GM23338 (cell line): ENCODE data around the gene LRP1B. TPM values are rescaled to one million over a fixed set of nuclear protein-coding genes. Genes with fewer than 3 reads are reported as not detected.

Experiments used
- ATAC-seq: fragments of 200-7000 bp; cut with Tn5 transposase; 3 replicates; pipeline ENCODE4 v1.9.1; 2020
- DNase-seq: peaks from one replicate; pipeline ENCODE4 v3.0.0-alpha.2; 2015; ENCODE audit warnings: low spot score
- H2AFZ ChIP-seq: fragments of 200-600 bp; sonication (generic); 2 replicates; pipeline ENCODE4 v1.8.0; 2016; ENCODE audit warnings: antibody characterized with exemption, mild to moderate bottlenecking, moderate library complexity
- H3F3A ChIP-seq: fragments of 200-600 bp; sonication (generic); replicated peaks from 2 replicates; pipeline ENCODE4 v1.8.0; 2017; ENCODE audit warnings: antibody characterized with exemption, mixed run types, low read depth
- H3K27ac ChIP-seq: fragments of 200-600 bp; sonication (generic); 2 replicates; pipeline ENCODE4 v1.6.1; 2016; ENCODE audit warnings: low read depth
- H3K27me3 ChIP-seq: fragments of 200-600 bp; sonication (generic); 2 replicates; pipeline ENCODE4 v1.8.0; 2016; ENCODE audit warnings: mild to moderate bottlenecking, mixed run types, moderate library complexity; ENCODE audit not compliant: insufficient read depth
- H3K36me3 ChIP-seq: fragments of 200-600 bp; sonication (generic); 2 replicates; pipeline ENCODE4 v1.8.0; 2016; ENCODE audit warnings: mild to moderate bottlenecking; ENCODE audit not compliant: insufficient read depth
- H3K4me1 ChIP-seq: fragments of 200-600 bp; sonication (generic); 2 replicates; pipeline ENCODE4 v1.8.0; 2016; ENCODE audit warnings: mild to moderate bottlenecking, moderate library complexity; ENCODE audit not compliant: insufficient read depth
- H3K4me2 ChIP-seq: fragments of 200-600 bp; sonication (generic); 2 replicates; pipeline ENCODE4 v1.7.1; 2017; ENCODE audit warnings: mixed run types
- H3K4me3 ChIP-seq: fragments of 200-600 bp; sonication (generic); 2 replicates; pipeline ENCODE4 v1.6.1; 2016; ENCODE audit warnings: mixed run types
- H3K79me2 ChIP-seq: fragments of 200-600 bp; sonication (generic); replicated peaks from 2 replicates; pipeline ENCODE4 v1.8.0; 2017; ENCODE audit warnings: mild to moderate bottlenecking; ENCODE audit not compliant: insufficient read depth
- H3K9me2 ChIP-seq: fragments of 200-600 bp; sonication (generic); 2 replicates; pipeline ENCODE4 v1.8.0; 2017; ENCODE audit not compliant: insufficient read depth
- H4K20me1 ChIP-seq: fragments of 200-600 bp; sonication (generic); replicated peaks from 2 replicates; pipeline ENCODE4 v1.8.0; 2017; ENCODE audit warnings: mild to moderate bottlenecking; ENCODE audit not compliant: insufficient read depth
- H3K27ac Mint-ChIP-seq: 2 replicates; pipeline ENCODE4 v1.8.0; 2020; ENCODE audit warnings: inconsistent platforms, mild to moderate bottlenecking, moderate library complexity, mixed read lengths
- H3K27me3 Mint-ChIP-seq: 3 replicates; pipeline ENCODE4 v1.8.0; 2022; ENCODE audit warnings: low read depth, mild to moderate bottlenecking, moderate library complexity, mixed read lengths, inconsistent platforms; ENCODE audit not compliant: insufficient read depth, poor library complexity
- H3K36me3 Mint-ChIP-seq: 3 replicates; pipeline ENCODE4 v1.8.0; 2021; ENCODE audit warnings: low read depth, mild to moderate bottlenecking, inconsistent platforms, moderate library complexity, mixed read lengths
- H3K4me1 Mint-ChIP-seq: 3 replicates; pipeline ENCODE4 v1.8.0; 2020; ENCODE audit warnings: mild to moderate bottlenecking, inconsistent platforms, mixed read lengths
- H3K4me3 Mint-ChIP-seq: 3 replicates; pipeline ENCODE4 v1.8.0; 2021; ENCODE audit warnings: moderate library complexity, mild to moderate bottlenecking, inconsistent platforms, mixed read lengths
- H3K9me3 Mint-ChIP-seq: 3 replicates; pipeline ENCODE4 v1.8.0; 2020; ENCODE audit warnings: moderate library complexity, mild to moderate bottlenecking, inconsistent platforms, mixed read lengths
- CREB1 ChIP-seq: fragments of 250-450 bp; sonication (Bioruptor Pico); IDR thresholded peaks from 2 replicates; pipeline ENCODE4 v1.5.0; 2020; ENCODE audit warnings: low read depth, mild to moderate bottlenecking, moderate library complexity
- ETS1 ChIP-seq: IDR thresholded peaks from 2 replicates; pipeline ENCODE4 v1.6.1; 2016; ENCODE audit warnings: antibody characterized with exemption
- EZH2 ChIP-seq: fragments of 200-600 bp; sonication (generic); IDR thresholded peaks from one replicate; pipeline ENCODE4 v1.8.0; 2017; ENCODE audit warnings: antibody characterized with exemption, mild to moderate bottlenecking, low read depth; ENCODE audit not compliant: unreplicated experiment
- EZH2phosphoT487 ChIP-seq: fragments of 200-600 bp; sonication (generic); IDR thresholded peaks from one replicate; pipeline ENCODE4 v1.8.1; 2018; ENCODE audit warnings: antibody characterized with exemption; ENCODE audit not compliant: unreplicated experiment
- JUNB ChIP-seq: IDR thresholded peaks from one replicate; pipeline ENCODE4 v1.6.1; 2016; ENCODE audit warnings: antibody characterized with exemption; ENCODE audit not compliant: unreplicated experiment
- NANOG ChIP-seq: IDR thresholded peaks from 2 replicates; pipeline ENCODE4 v1.6.1; 2016; ENCODE audit warnings: antibody characterized with exemption, borderline replicate concordance
- POLR2AphosphoS5 ChIP-seq: IDR thresholded peaks from 2 replicates; pipeline ENCODE4 v1.6.1; 2016; ENCODE audit warnings: antibody characterized with exemption, low read depth
- REST ChIP-seq: IDR thresholded peaks from one replicate; pipeline ENCODE4 v1.6.1; 2018; ENCODE audit warnings: antibody characterized with exemption; ENCODE audit not compliant: unreplicated experiment
- STAT1 ChIP-seq: IDR thresholded peaks from one replicate; pipeline ENCODE4 v1.6.1; 2016; ENCODE audit warnings: antibody characterized with exemption; ENCODE audit not compliant: unreplicated experiment
- ZNF114 ChIP-seq: fragments of 250-450 bp; sonication (Bioruptor Pico); IDR thresholded peaks from 2 replicates; pipeline ENCODE4 v1.5.0; 2020; ENCODE audit warnings: mild to moderate bottlenecking, moderate library complexity
- ZNF331 ChIP-seq: fragments of 250-450 bp; sonication (Bioruptor Pico); IDR thresholded peaks from 2 replicates; pipeline ENCODE4 v1.5.0; 2020; ENCODE audit warnings: low read depth, mild to moderate bottlenecking, moderate library complexity
- polyA plus RNA-seq: library from polyadenylated mRNA; unstranded; fragments of >200 nt; fragmentation: Nextera tagmentation; extraction: Ambion mirVana; gene quantifications from 2 replicates; pipeline ENCODE4 v1.2.1, GENCODE V29; 2016
- total RNA-seq: library from RNA; depleted of rRNA; stranded (reverse); fragments of >200 nt; shearing (Covaris generic); gene quantifications from 2 replicates; pipeline ENCODE4 v1.2.3, GENCODE V29; 2014
- TF ChIP-seq, protein P1 (sequence below), 2 experiments: fragments of 200-600 bp in 1 of 2; sonication (generic) in 1 of 2; conservative IDR thresholded peaks; 2 replicates each; pipeline versions ENCODE4 v1.5.1 to v1.6.1; 2016 to 2017; ENCODE audit warnings: antibody characterized with exemption in 2 of 2, low read depth in 2 of 2, mild to moderate bottlenecking in 2 of 2, moderate library complexity in 1 of 2

Gene LRP1B
- total and polyA plus RNA-seq, 2 experiments from 2014 or later, result 0.15 to 0.97 TPM

GRCh38 chr2:141482697-141483096 lies 648.1 kb downstream of the LRP1B start:
- Histone ChIP-seq H3K79me2 (no peaks in the 10 kb centered on the region), H3F3A (no peaks in the 10 kb centered on the region), H3K27me3 (no peaks in the 10 kb centered on the region), H3K9me2 (no peaks in the 10 kb centered on the region), H3K27ac (no peak overlapping the region), H3K4me2 (no peak overlapping the region), H4K20me1 (no peaks in the 10 kb centered on the region), H3K4me1 (peaks cover 18% of the 10 kb centered on the region; the same call in 1 of the 2 replicates), H3K4me3 (no peak overlapping the region), H2AFZ (no peak overlapping the region), H3K36me3 (no peaks in the 10 kb centered on the region)
- no peaks in the 10 kb centered on the region for H3K9me3 Mint-ChIP-seq
- no peak overlapping the region for H3K4me3 Mint-ChIP-seq
- H3K4me1 Mint-ChIP-seq, result peaks cover 10% of the 10 kb centered on the region
- no peak overlapping the region for H3K27ac Mint-ChIP-seq
- no peaks in the 10 kb centered on the region for H3K27me3 Mint-ChIP-seq
- DNase-seq (no peak), ATAC-seq (no peak)
- no peaks in the 10 kb centered on the region for H3K36me3 Mint-ChIP-seq
- TF ChIP-seq ZNF331 (CRISPR knock-in tag), result no peak
- TF ChIP-seq ZNF114 (CRISPR knock-in tag), result no peak
- no peak for TF ChIP-seq ETS1
- TF ChIP-seq STAT1, result no peak

DNA sequence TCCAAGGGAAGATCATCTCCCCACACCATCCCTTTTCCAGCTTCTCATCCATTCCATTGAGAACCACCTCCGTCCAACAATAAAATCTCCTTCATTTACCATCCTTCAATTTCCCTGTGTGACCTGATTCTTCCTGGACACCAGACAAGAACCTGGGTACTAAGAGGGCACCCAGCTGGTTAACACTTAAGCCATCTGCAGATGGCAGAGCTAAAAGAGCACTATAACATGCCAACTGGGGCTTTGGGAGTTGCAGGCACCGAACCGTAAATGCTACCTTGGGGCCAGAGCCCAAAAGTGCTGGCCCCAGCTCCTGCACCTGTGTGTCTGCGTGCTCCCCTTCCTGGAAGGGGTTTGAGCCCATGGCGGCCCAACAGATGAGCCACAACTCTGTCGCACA lies 655.0 kb downstream of the LRP1B start:
- no peak overlapping the region for H3K4me2 ChIP-seq
- H3K27ac Mint-ChIP-seq, result no peak overlapping the region
- DNase-seq (no peak), ATAC-seq (no peak)
- no peak overlapping the region for H3K4me3 Mint-ChIP-seq
- H3F3A ChIP-seq, result no peaks in the 10 kb centered on the region
- no peak overlapping the region for H3K4me3 ChIP-seq
- H3K27me3 ChIP-seq, result no peaks in the 10 kb centered on the region
- H3K4me1 Mint-ChIP-seq, result peaks cover 7% of the 10 kb centered on the region; the same call in 2 of the 3 replicates
- no peaks in the 10 kb centered on the region for H3K27me3 Mint-ChIP-seq
- no peak overlapping the region for H3K27ac ChIP-seq
- no peaks in the 10 kb centered on the region for H3K9me2 ChIP-seq
- H3K36me3 ChIP-seq, result no peaks in the 10 kb centered on the region
- no peaks in the 10 kb centered on the region for H4K20me1 ChIP-seq
- H3K9me3 Mint-ChIP-seq, result no peaks in the 10 kb centered on the region
- H3K36me3 Mint-ChIP-seq, result no peaks in the 10 kb centered on the region
- H2AFZ ChIP-seq, result no peak overlapping the region
- H3K79me2 ChIP-seq, result no peaks in the 10 kb centered on the region
- peaks cover 9% of the 10 kb centered on the region; the same call in 1 of the 2 replicates for H3K4me1 ChIP-seq
- TF ChIP-seq ZNF331 (CRISPR knock-in tag) (no peak), CREB1 (CRISPR knock-in tag) (no peak), ZNF114 (CRISPR knock-in tag) (no peak), EZH2phosphoT487 (no peak), JUNB (no peak), STAT1 (no peak), REST (no peak), EZH2 (no peak), POLR2AphosphoS5 (no peak), NANOG (no peak), ETS1 (no peak)
- TF ChIP-seq, protein P1, sequence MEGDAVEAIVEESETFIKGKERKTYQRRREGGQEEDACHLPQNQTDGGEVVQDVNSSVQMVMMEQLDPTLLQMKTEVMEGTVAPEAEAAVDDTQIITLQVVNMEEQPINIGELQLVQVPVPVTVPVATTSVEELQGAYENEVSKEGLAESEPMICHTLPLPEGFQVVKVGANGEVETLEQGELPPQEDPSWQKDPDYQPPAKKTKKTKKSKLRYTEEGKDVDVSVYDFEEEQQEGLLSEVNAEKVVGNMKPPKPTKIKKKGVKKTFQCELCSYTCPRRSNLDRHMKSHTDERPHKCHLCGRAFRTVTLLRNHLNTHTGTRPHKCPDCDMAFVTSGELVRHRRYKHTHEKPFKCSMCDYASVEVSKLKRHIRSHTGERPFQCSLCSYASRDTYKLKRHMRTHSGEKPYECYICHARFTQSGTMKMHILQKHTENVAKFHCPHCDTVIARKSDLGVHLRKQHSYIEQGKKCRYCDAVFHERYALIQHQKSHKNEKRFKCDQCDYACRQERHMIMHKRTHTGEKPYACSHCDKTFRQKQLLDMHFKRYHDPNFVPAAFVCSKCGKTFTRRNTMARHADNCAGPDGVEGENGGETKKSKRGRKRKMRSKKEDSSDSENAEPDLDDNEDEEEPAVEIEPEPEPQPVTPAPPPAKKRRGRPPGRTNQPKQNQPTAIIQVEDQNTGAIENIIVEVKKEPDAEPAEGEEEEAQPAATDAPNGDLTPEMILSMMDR (conservative IDR thresholded peaks at IDR 0.05; ENCODE audit: low read depth in 2 of 2), result no peak
